Neuronal stem cell (in vitro differentiated cells): Measurements from ENCODE around the gene CDK18.

ENCODE experiments used
- DNase-seq: peaks from one replicate; pipeline ENCODE4 v3.0.0-alpha.2; 2013; ENCODE audit warnings: low spot score
- H2AFZ ChIP-seq: one replicate; pipeline ENCODE4 v1.6.1; 2013; ENCODE audit warnings: mild to moderate bottlenecking, low read length, inconsistent platforms
- H2AK5ac ChIP-seq: 2 replicates; pipeline ENCODE4 v1.6.1; 2013; ENCODE audit warnings: low read depth, mild to moderate bottlenecking, inconsistent platforms, low read length, moderate library complexity, mixed read lengths
- H2BK120ac ChIP-seq: 2 replicates; pipeline ENCODE4 v1.6.1; 2013; ENCODE audit warnings: low read depth, mild to moderate bottlenecking, inconsistent platforms, low read length, moderate library complexity, mixed read lengths
- H2BK12ac ChIP-seq: one replicate; pipeline ENCODE4 v1.6.1; 2013; ENCODE audit warnings: low read length, inconsistent platforms
- H2BK15ac ChIP-seq: 2 replicates; pipeline ENCODE4 v1.6.1; 2013; ENCODE audit warnings: mild to moderate bottlenecking, low read length, inconsistent platforms, mixed read lengths
- H2BK5ac ChIP-seq: one replicate; pipeline ENCODE4 v1.6.1; 2013; ENCODE audit warnings: inconsistent platforms, mild to moderate bottlenecking, low read length, moderate library complexity
- H3K14ac ChIP-seq: one replicate; pipeline ENCODE4 v1.6.1; 2013; ENCODE audit warnings: low read length, inconsistent platforms
- H3K18ac ChIP-seq: 2 replicates; pipeline ENCODE4 v1.6.1; 2013; ENCODE audit warnings: low read length, inconsistent platforms
- H3K23ac ChIP-seq: 2 replicates; pipeline ENCODE4 v1.6.1; 2013; ENCODE audit warnings: low read depth, mild to moderate bottlenecking, mixed read lengths, low read length, inconsistent platforms; ENCODE audit not compliant: poor library complexity
- H3K27ac ChIP-seq: replicated peaks from 3 replicates; pipeline ENCODE4 v1.5.1; 2013; ENCODE audit warnings: low read length, inconsistent platforms
- H3K27me3 ChIP-seq, 3 experiments: 2 replicates each; pipeline ENCODE4 v1.6.1; 2013; ENCODE audit warnings: low read length in 3 of 3, mild to moderate bottlenecking in 2 of 3, inconsistent platforms in 1 of 3, low read depth in 1 of 3, mixed read lengths in 1 of 3, moderate library complexity in 1 of 3; ENCODE audit not compliant: control insufficient read depth in 3 of 3, insufficient read depth in 3 of 3
- H3K36me3 ChIP-seq, 2 donors: replicated peaks in 1 of 2; 2 replicates each; pipeline ENCODE4 v1.6.1; 2013; ENCODE audit warnings: low read length in 2 of 2; ENCODE audit not compliant: control insufficient read depth in 2 of 2, insufficient read depth in 2 of 2
- H3K4ac ChIP-seq: 2 replicates; pipeline ENCODE4 v1.6.1; 2013; ENCODE audit warnings: inconsistent platforms, mild to moderate bottlenecking, low read length, moderate library complexity
- H3K4me1 ChIP-seq, 2 donors: 1 replicate in 1 of 2; 2 replicates in 1 of 2; pipeline ENCODE4 v1.6.1; 2013; ENCODE audit warnings: low read length in 2 of 2, low read depth in 1 of 2; ENCODE audit not compliant: control insufficient read depth in 2 of 2, insufficient read depth in 1 of 2
- H3K4me2 ChIP-seq: one replicate; pipeline ENCODE4 v1.6.1; 2013; ENCODE audit warnings: mild to moderate bottlenecking, low read length, inconsistent platforms; ENCODE audit not compliant: insufficient read depth, poor library complexity, severe bottlenecking
- H3K4me3 ChIP-seq, 2 donors: 2 replicates each; pipeline ENCODE4 v1.5.1; 2013; ENCODE audit warnings: low read length in 2 of 2, mild to moderate bottlenecking in 2 of 2, inconsistent platforms in 1 of 2, moderate library complexity in 1 of 2
- H3K79me1 ChIP-seq: one replicate; pipeline ENCODE4 v1.6.1; 2013; ENCODE audit warnings: low read depth, mild to moderate bottlenecking, inconsistent platforms, low read length, moderate library complexity
- H3K9ac ChIP-seq: one replicate; pipeline ENCODE4 v1.6.1; 2013; ENCODE audit warnings: mild to moderate bottlenecking, low read depth, low read length, inconsistent platforms; ENCODE audit not compliant: poor library complexity
- H3K9me3 ChIP-seq, 2 donors: replicated peaks in 1 of 2; 2 replicates each; pipeline versions ENCODE3 to v1.6.1; 2013; ENCODE audit warnings: low read length in 2 of 2, mild to moderate bottlenecking in 2 of 2, inconsistent platforms in 1 of 2, low read depth in 1 of 2, mixed read lengths in 1 of 2, moderate library complexity in 1 of 2; ENCODE audit not compliant: control insufficient read depth in 2 of 2, insufficient read depth in 1 of 2
- H4K8ac ChIP-seq: one replicate; pipeline ENCODE4 v1.6.1; 2013; ENCODE audit warnings: low read depth, mild to moderate bottlenecking, inconsistent platforms, low read length, moderate library complexity
- H4K91ac ChIP-seq: one replicate; pipeline ENCODE4 v1.6.1; 2013; ENCODE audit warnings: low read length, low read depth, mild to moderate bottlenecking, inconsistent platforms; ENCODE audit not compliant: poor library complexity
- WGBS, 2 donors: extraction: QIAGEN DNeasy Blood & Tissue Kit; methylation state at CpG; one replicate each; pipeline ENCODE4 v1.1.7; 2013; ENCODE audit warnings: missing lambda C conversion rate in 2 of 2, mixed read lengths in 1 of 2; ENCODE audit not compliant: insufficient read length in 2 of 2, insufficient replicate concordance in 1 of 2; ENCODE audit errors: extremely low coverage in 2 of 2; 5-methylcytosine and 5-hydroxymethylcytosine counted together

Gene CDK18

DNA sequence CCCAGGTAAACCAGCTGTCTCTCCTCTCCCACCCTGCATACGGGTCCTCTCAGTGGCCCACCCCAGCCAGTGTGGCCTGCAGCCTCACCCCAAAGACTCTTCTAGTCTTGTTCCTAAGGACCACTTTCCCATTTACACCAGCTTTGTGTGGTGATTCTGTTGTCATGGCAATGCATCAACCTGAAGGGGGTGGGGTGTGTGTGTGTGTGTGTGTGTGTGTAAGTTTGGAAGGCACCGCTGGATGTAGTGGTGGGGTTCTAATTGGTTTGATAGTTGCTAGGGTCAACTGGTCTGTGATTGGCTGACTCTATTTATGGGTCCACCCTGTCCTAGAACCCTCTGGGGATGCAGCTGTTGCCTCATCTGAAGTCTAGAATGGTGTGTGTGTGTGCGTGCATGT is 4.7 kb upstream of the CDK18 start:
- no peak overlapping the region for H2AFZ ChIP-seq
- no CpG with 5 or more reads among the region's 3 CpGs for WGBS, 2 donors

DNA sequence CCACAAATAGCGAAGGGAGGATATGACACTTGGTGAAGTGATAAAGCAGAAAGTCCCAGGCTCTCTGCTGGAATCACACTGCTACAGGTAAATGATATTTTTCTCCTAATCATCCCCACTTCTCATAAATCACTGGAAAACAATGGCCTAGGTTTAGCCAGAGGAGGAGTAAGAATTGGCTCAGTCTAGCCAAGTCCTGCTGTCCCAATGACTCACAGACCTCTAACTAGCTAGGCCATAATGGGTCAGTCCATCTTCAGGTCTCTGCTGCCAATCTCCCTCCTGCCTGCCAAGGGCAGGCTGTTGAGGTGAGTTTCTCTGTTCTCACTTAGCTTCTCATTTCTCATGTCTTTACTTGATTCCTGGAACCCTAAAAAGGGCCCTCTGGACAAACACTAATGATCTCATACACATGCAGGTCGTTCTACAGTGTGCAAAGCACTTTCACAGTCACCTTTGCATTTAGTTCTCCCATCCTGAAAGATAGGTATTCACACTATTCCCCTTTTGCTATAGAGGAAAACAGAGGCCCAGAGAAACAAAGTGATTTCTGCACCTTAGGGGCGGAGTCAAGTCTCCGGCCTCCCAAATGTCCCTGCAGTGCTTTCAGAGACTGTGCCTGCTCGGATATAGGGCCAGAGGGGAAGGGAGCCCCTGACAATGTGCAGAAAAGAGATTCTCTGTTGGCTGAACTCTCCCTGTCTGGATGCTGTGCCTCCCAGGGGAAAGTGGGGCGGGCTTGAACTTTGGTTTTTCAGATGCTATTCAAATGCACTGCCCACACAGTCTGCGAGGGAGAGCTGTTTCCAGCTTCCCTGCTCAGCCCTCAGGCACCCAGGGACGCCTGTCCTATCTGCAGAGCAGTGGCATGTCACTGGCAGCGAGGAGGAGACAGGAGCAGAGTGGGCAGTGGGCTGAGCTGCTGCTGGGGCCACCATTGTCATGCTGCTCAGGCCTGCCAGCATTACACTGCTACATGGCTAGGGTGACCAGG is 3.9 kb upstream of the CDK18 start:
- Histone ChIP-seq H3K23ac (peak overlapping the region; percentile 11), H4K8ac (no peak overlapping the region), H3K4me2 (no peak overlapping the region), H3K4me1 (peaks cover 6 to 12% of the 10 kb centered on the region in 2 donors), H2BK5ac (no peak overlapping the region), H3K27me3 (peaks cover 0 to 57% (median 0%) of the 10 kb centered on the region in 3 experiments), H2BK120ac (no peak overlapping the region), H2BK15ac (peak overlapping the region; percentile 32), H3K14ac (peak overlapping the region; percentile 39), H3K4me3 (no peak overlapping the region), H3K79me1 (no peaks in the 10 kb centered on the region), H3K18ac (peak overlapping the region; percentile 12), H3K36me3 (no peaks in the 10 kb centered on the region), H3K9me3 (no peaks in the 10 kb centered on the region), H2AK5ac (peak overlapping the region; percentile 18), H2BK12ac (peak overlapping the region; percentile 67), H3K27ac (no peak overlapping the region), H4K91ac (no peak overlapping the region), H3K9ac (no peak overlapping the region), H2AFZ (no peak overlapping the region), H3K4ac (no peak overlapping the region)
- no peak for DNase-seq
- no CpG with 5 or more reads among the region's 9 CpGs for whole genome bisulfite sequencing, 2 donors

More for the DNA sequence above, 4.7 kb upstream of the CDK18 start:
- Histone ChIP-seq H3K27me3 (peaks cover 0 to 55% (median 0%) of the 10 kb centered on the region in 3 experiments), H4K91ac (no peak overlapping the region), H3K4me1 (peaks cover 3 to 7% of the 10 kb centered on the region in 2 donors), H3K4me3 (no peak overlapping the region), H3K79me1 (no peaks in the 10 kb centered on the region), H3K36me3 (no peaks in the 10 kb centered on the region), H3K4me2 (no peak overlapping the region), H3K18ac (no peak overlapping the region), H2BK12ac (no peak overlapping the region), H3K9ac (peak overlapping the region; percentile 51), H4K8ac (no peak overlapping the region), H3K27ac (no peak overlapping the region), H3K14ac (no peak overlapping the region), H2AK5ac (no peak overlapping the region), H3K4ac (no peak overlapping the region), H2BK15ac (no peak overlapping the region), H2BK120ac (no peak overlapping the region), H2BK5ac (no peak overlapping the region), H3K9me3 (no peaks in the 10 kb centered on the region), H3K23ac (peak overlapping the region; percentile 12)
- no peak for DNase-seq

DNA sequence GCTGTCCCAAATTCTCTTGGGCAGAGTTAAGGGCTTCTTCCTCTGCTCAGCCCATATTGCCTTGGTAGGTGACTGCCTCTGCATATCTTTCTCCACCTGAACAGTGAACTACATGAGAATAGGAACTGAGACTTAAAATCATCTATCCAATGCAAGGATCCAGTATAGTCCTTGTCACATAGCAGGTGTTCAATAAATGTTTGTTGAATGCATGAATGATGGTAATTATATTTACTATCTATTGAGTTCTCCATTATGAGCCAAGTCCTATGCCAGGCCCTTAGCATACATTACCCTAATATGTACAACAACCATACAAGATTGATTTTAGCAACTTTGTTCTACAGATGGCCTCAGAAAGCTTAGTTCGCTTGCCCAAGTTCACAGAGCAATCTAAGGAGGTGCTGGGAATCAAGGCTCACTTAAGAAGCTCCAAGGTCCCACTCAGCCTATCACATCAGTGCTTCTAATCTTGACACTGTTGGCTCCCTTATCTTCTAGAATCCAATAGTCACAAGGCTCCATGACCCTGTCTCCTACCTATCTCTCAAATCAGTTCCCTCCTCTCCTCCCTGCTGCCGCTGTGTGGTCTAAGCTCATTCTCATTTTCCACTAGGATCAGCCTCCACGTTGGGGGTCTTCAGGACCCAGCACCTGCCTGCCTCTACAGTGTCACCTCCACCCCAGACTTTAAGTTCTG is 2.2 kb upstream of the CDK18 start:
- no peak overlapping the region for H3K18ac ChIP-seq

DNA sequence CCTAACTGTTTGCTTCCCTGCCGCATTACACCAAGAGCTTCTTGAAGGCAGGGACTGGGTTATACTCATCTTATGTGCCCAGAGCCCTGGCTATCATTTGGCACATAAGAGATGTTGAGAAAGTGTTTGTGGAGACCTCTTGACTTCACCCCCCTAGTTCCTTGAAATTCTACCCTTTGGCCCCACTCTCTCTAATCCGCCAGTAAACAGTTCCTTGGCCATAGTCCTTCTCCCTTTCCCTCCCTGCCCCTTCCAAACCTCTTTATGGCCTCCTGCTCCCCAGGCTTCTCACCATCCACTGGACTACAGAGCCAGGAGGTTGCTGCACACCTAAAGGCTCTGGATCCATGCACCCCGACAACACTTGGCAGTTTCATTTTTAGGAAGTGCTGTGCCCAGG is 1.5 kb upstream of the CDK18 start:
- Histone ChIP-seq H3K23ac (no peak overlapping the region), H4K8ac (no peak overlapping the region), H2AK5ac (no peak overlapping the region), H3K27me3 (peaks cover 0 to 73% (median 0%) of the 10 kb centered on the region in 3 experiments), H3K9me3 (no peaks in the 10 kb centered on the region), H3K14ac (no peak overlapping the region), H2BK12ac (no peak overlapping the region), H3K27ac (no peak overlapping the region), H2BK5ac (no peak overlapping the region), H2AFZ (no peak overlapping the region), H3K4ac (no peak overlapping the region), H3K9ac (no peak overlapping the region), H2BK120ac (no peak overlapping the region), H4K91ac (no peak overlapping the region), H3K18ac (no peak overlapping the region), H3K4me1 (peaks cover 7 to 17% of the 10 kb centered on the region in 2 donors), H3K79me1 (no peaks in the 10 kb centered on the region), H3K4me2 (no peak overlapping the region), H3K4me3 (no peak overlapping the region), H3K36me3 (no peaks in the 10 kb centered on the region), H2BK15ac (no peak overlapping the region)
- WGBS, 2 donors = no CpG with 5 or more reads among the region's 3 CpGs
- DNase-seq = no peak

More for the DNA sequence above, 2.2 kb upstream of the CDK18 start:
- WGBS, 2 donors = no CpG with 5 or more reads among the region's 3 CpGs
- Histone ChIP-seq H3K14ac (no peak overlapping the region), H3K4ac (no peak overlapping the region), H4K8ac (no peak overlapping the region), H3K79me1 (no peaks in the 10 kb centered on the region), H3K4me2 (no peak overlapping the region), H2AK5ac (no peak overlapping the region), H3K36me3 (no peaks in the 10 kb centered on the region), H2BK15ac (no peak overlapping the region), H3K9ac (no peak overlapping the region), H2AFZ (no peak overlapping the region), H4K91ac (no peak overlapping the region), H3K9me3 (no peaks in the 10 kb centered on the region), H3K27me3 (peaks cover 0 to 69% (median 0%) of the 10 kb centered on the region in 3 experiments), H3K4me1 (peaks cover 7 to 17% of the 10 kb centered on the region in 2 donors), H2BK120ac (no peak overlapping the region), H2BK12ac (no peak overlapping the region), H2BK5ac (no peak overlapping the region), H3K23ac (no peak overlapping the region), H3K27ac (no peak overlapping the region), H3K4me3 (no peak overlapping the region)
- no peak for DNase-seq
